Activated CD4-positive, alpha-beta T cell treated with anti-CD3 and anti-CD28 coated beads for 1 hour (primary cell): ENCODE results near the gene CD163.
A peak's percentile ranks its signal among the peaks of the same experiment; 100 is the strongest.
"Not testable (repeated sequence)": the region's sequence is repeated elsewhere in the genome, so short reads cannot be mapped to it uniquely, and the experiment has no call there.

ENCODE experiments used
- DNase-seq: peaks from one replicate; pipeline ENCODE4 v3.0.0-alpha.2; 2020

The CD163 gene

DNA sequence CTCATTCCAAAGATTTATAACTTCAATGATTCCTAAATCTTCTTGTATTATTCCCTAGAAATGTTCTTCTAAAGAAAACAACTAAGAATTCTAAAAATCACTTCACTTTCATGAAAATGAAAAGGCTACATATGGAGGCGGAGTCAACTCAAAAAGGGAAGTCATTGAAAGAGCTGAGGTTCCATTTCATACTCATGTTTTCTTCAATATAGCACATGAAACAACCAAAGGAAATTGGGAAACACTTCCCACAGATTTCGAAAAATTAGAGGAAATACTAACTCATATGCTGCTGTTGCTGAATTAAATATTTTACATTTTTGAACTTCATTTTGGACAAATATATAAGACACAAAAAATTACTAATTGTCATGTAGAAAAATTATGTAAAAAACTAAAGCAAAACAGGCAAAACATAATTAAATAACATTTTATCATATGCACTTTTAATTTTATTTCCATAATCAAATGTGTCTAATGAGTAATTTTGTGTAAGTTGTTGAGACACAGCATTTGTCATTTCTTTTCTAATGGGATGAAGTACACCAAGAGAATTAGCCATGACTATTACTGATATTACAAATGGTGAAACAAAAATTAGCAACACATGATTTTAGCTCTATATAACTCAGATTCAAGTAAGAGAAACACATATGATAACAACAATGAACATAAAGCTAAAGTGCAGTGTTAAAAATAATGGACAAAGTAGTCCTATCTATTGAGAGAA, at the start of gene CD163:
Gene CD163 (minus strand): TSS at position 92 of the 730 bp plus-strand sequence. CDS start 87 bp downstream, at position 5.
- DNase-seq, result no peak

DNA sequence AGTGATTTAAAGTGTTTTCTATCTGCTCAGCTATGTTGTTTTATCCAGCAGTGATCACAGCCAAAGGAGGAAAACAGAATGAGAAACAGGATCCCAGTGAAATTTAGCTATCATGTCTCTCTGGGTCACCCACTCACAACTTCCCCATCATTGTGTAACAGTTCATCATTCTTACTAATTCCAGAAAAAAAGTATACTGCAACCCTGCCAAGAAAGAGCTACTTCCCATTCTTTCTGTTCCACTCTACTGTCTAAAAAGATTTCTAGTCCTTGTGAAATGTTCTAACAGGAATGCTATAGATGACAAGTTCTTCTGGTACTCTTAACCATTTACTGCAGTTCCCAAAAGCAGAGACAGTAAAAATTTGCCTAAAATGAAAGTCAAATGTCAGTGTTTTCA, 39.2 kb upstream of the CD163 start:
- no peak for DNase-seq

DNA sequence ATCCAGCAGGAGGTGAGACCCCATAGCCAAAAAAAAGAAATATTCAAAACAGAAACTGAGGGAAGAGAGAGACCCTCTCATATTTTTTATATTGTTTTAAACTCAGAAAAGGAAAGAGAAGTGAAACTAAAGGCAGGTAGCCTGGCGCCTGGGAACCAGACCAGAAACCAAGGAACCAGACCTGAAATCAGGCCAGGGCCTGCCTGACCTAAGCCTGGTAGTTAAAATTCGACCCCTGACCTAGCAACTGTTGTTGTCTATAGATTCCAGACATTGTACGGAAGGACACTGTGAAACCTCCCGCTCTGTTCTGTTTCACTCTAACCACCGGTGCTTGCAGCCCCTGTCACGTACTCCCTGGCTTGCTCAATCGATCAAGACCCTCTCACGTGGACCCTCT, 38.5 kb upstream of the CD163 start:
- no peak for DNase-seq

DNA sequence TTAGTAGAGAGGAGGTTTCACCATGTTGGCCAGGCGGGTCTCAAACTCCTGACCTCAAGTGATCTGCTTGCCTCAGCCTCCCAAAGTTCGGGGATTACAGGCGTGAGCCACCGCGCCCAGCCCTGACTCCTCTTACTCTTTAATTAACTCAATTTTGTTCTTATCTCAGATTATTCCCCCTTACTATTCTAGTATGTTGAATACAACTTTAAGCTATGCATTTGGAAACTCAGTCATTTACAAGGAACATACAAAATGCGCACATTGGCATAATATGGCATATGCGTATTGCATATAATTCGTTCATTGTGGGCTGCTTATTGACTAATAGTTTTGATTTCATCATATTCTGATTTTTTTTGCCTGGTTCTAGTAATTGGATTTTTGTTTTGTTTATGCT, 10.8 kb upstream of the CD163 start:
- DNase-seq, result no peak

DNA sequence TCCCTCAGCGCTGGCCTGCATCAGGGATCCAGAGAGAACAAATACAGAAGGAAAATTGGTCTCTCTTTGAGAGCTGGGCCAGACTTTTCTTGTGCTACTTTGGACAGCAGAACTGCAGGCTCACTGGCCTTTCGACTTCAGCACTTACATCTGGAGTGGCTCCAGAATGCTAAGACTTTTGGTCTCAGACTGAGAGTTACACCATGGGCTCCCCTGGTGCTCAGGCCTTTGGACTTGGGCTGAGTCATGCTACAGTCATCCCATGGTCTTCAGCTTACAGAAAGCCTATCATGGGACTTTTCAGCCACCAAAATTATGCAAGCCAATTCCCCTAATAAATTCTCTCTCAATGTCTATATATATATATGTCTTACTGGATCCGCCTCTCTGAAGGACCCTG, 9.0 kb upstream of the CD163 start:
- no peak for DNase-seq

DNA sequence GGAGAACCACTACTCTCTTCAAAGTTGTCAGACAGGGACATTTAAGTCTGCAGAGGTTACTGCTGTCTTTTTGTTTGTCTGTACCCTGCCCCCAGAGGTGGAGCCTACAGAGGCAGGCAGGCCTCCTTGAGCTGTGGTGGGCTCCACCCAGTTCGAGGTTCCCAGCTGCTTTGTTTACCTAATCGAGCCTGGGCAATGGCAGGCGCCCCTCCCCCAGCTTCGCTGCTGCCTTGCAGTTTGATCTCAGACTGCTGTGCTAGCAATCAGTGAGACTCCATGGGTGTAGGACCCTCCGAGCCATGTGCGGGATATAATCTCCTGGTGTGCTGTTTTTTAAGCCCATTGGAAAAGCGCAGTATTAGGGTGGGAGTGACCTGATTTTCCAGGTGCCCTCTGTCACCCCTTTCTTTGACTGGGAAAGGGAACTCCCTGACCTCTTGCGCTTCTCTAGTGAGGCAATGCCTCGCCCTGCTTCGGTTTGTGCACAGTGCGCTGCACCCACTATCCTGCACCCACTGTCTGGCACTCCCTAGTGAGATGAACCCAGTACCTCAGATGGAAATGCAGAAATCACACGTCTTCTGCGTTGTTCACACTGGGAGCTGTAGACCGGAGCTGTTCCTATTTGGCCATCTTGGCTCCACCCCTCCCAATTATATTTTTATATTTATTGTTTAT, 6.4 kb upstream of the CD163 start:
- not testable (repeated sequence) for DNase-seq

DNA sequence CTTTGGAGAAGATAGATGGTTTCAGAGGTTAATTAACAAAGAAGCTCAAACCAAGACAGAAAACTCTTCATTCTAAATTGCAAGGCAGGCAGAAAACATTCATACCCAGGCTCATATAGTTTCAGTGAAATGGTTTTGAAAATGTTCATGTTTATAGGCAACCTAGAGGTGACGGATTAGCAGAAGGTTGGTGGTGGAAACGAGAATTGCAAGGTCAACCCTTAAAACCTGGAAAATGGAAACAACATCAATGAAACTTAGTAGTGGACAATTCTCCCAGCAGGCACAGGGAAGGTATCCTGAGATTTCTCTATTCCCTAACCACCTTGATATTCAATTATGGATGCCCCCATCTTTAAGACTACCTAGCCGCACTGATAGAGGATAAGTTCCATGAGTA, 965 bp downstream of the CD163 start:
- DNase-seq, result no peak

DNA sequence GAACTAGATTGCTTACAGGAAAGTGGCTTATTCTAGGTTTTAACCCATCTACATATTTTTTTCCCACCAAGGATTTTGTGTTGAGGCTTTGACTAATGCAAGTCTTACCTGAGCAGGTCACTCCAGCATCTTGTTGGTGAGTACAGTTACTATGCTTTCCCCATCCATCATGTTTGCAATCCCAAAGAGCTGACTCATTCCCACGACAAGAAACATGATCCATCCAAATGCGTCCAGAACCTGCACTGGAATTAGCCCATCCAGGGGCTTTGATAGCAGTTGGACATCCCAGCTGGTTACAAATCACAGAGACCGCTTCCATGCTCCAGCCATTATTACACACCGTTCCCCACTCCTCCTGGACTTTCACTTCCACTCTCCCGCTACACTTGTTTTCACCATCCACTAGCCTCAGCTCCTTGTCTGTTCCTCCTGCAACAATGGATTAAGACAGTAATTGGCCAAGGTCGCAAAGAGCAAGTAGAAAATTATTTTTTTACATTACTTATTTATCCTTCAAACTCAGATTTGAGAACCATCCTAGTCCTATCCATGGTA, 2.5 kb downstream of the CD163 start:
- DNase-seq, result no peak

DNA sequence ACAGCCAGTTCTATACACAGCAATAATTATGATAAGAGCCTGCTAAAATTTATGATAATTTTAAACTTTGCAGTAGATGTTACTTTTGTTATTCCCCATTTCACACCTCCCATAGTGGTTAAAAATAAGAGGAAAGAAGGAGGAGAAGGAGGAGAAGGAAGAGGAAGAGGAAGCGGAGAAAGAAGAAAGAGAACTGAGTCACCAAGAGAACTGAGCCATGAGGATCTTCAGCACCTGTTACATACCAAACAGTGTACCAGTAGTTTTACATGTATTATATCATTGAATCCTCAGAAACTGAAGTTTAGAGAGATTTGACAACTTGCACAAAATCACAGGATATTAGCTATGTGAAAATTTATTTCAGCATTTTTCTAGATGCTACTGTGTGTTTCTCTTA, 3.9 kb downstream of the CD163 start:
- DNase-seq, result no peak

DNA sequence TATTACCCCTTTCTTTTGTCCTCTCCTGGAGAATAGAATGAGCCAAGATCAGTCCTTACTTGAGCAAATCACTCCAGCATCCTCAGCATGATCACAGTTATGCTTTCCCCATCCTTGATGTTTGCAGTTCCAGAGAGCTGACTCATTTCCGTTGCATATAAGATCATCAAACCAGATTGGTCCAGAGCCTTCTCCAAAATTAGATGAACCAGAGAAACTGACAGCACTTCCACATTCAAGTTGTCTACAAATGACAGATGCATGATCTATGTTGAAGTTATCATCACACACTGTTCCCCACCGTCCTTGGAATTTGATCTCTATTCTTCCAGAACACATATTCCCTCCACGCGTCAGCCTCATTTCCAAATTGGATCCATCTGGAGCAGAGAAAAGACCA, 4.8 kb downstream of the CD163 start:
- no peak for DNase-seq

DNA sequence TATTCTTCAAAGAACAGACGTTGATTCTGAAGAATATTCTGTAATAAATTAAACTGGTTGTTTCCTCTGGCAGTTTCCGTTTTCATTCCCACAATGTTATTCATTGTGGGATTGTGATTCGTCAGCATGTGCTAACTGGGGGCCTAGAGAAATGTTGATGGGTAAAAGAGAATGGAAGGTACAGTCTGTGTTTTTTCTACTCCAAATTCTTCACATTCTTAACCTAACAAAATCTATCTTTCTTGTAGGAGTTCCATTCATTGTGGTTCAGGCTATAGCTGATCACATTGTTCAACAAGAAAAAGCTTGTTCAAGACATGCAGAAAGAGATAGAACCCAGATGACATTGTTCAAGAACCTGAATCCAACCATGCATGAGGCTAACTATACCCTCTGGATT, 5.9 kb downstream of the CD163 start:
- no peak for DNase-seq

DNA sequence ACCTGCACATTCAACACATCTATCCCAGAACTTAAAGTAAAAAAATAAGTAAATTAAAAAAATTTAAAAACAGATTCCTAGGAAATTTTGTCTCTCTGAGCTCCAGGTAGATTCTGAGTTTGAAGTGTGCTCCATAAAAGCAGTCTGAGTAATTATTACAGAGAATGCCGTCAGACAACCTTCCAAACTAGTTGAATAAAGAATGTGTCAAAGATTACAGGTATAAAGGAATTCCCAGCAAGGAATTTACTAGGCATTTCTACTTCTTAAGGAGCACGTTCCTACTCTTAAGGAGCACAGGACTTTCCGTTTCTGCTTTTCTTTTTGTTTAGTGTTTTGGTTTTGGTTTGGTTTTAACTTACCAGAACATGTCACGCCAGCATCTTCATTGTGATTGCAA, 7.1 kb downstream of the CD163 start:
- DNase-seq, result no peak

DNA sequence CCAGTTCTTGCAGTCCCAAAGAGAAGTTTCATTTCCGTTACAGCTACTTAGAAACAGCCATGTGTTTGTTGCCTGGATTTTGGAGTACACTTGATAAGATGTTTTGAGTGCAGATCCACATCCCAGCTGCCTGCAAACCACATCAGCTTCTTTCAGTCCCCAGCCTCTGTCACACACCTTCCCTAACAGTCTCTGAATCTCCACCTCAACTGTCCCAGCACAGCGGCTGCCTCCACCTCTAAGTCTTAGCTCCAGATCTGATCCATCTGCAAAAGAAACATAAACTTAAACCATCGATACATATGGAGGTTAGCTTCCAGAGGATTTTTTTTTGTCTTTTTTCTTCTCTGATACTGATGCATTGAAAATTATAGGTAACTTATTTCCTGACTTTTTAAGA, 8.4 kb downstream of the CD163 start:
- DNase-seq, result no peak

DNA sequence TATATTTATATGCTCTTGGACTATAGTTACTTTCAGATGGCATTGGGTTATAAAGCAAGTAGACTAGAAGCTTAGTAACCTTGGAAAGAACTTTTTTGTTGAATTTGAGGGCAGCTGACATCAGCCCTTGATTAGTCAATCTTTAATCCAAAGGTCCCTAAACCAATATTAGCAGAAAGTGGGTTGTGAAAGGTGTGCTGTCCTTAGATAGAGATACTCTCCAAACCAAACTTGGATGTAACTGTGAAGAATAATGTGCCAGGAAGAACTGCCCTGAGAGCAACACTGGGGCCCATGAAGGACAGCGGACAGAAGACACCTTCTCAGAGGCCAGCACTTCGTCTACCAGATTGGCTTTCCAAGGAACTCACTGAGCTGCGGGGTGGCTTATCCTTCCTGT, 10.6 kb downstream of the CD163 start:
- DNase-seq, result no peak

DNA sequence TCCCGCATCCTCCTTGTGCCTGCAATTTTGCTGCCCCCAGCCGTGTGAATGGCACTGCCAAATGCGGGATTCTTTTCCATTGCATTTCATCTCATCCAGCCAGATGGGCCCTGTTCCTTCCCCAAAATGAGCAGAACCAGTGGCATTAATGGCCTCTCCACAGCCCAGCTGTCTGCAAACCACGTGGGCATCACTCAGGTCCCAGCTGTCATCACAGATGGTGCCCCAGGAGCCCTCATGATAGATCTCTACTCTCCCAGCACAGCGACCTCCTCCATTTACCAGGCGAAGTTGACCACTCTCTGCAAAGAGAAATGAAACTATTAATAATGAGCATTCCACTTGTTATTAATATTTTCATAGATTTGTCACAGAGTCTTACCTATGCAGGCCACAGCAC, 17.1 kb downstream of the CD163 start:
- no peak for DNase-seq

DNA sequence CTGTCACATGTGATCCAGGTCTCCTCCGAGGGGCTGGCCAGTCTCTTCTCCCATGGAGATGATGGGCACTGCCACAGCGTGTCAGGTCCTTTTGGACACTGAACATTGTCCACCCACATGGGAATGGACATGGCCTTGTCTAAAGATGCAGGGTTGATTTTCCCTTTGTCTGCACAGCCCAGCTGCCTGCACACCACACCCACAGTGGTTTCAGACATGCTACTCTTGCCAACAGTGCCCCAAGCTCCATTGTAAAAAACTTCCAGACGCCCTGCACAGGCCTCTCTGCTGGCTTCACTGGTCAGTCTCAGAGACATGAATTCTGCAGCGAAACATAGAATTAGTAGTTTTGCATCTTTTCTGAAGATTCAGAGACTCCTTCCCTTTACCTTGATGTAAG, 18.5 kb downstream of the CD163 start:
- DNase-seq, result no peak

DNA sequence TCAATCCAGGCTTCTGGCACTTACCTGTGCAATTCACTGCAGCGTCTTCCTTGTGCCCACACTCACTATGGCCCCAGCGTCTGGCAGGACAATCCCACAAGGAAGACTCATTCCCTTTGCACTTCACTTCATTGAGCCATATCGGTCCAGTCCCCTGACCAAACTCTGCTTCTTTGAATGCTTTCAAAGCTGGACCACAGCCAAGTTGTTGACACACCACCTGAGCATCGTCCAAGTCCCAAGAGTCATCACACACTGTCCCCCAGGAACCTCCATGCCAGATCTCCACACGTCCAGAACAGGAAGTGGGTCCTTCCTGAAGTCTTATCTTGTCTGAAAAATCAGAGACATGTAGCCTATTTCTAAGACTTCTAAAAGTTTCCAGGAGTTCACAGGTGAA, 20.2 kb downstream of the CD163 start:
- DNase-seq, result no peak

DNA sequence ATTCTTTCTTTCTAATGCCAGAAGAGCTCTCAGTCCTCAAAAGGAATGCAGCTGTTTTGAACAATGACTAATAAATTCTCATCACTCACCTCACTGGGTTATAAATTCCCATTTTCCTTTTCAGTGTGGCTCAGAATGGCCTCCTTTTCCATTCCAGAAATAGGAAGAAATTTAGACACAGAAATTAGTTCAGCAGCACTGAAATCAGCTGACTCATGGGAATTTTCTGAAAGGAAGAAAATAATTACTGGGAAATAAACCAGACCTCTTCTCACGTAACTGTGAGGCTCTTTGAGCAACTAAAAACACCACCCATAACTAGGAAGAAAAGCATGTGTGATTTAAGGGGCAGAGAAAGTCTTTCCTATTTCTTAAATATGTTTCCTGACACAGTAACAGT, 23.8 kb downstream of the CD163 start:
- DNase-seq, result no peak

DNA sequence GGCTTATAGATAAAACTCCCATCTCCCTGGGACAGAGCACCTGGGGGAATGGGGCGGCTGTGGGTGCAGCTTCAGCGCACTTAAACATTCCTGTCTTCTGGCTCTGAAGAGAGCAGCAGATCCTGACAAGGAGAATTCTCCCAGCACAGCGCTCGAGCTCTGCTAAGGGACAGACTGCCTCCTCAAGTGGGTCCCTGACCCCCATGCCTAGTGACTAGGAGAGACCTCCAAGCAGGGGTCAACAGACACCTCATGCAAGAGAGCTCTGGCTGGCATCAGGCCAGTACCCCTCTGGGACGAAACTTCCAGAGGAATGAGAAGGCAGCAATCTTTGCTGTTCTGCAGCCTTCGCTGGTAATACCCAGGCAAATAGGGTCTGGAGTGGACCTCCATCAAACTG, 31.5 kb downstream of the CD163 start:
- no peak for DNase-seq

DNA sequence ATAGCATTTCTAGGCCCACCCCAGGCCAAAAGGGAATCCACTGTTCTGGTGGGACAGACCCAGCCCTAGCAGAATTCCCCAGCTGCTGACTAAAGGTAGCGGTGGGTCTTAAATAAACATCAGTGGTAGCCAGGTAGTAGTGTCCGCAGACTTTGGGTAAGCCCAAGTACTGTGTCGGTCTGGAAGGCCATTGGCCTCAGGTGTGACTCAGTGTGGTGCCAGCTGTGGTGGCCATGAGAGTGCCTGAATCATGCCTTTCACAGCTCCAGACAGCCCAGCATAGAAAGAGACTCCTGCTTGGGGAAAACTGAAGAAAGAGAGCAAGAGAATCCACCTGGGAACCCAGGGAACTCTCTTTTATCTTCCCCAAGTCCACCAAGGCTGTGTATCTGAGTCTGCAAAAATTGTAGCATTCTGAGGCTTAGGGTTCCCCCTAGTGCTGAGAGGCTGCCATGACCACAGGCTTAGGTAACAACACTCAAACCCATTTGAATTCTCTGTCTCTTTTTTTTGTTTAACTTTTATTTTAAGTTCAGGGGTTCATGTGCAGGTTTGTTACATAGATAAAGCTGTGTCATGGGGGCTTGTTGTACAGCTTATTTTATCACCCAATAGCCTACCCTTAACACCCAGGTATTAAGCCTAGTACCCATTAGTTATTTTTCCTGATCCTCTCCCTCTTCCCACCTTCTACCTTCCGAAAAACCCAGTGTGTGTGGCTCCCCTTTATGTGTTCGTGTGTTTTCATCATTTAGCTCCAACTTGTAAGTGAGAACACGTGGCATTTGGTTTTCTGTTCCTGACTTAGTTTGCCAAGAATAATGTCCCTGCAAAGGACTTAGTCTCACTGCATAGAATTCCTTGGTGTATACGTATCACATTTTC, 43.0 kb downstream of the CD163 start:
- peak; percentile 24 for DNase-seq

DNA sequence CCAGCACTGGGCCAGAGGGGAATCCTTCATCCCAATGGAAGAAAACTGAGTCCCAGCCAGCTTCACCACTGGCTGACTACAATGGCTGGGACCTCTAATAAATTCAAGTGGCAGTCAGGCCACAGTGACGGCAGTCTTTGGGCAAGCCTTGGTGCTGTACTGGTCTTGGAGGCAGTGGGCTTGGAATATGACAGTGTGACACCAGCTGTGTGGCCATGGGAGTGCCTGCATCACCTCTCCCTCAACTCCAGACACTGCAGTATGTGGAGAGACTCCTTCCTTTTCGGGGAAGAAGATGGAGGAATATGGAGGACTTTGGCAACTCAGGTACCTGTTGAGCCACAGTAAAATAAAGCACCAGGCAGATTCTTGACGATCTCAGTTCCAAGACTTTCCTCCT, 43.6 kb downstream of the CD163 start:
- DNase-seq, result no peak

DNA sequence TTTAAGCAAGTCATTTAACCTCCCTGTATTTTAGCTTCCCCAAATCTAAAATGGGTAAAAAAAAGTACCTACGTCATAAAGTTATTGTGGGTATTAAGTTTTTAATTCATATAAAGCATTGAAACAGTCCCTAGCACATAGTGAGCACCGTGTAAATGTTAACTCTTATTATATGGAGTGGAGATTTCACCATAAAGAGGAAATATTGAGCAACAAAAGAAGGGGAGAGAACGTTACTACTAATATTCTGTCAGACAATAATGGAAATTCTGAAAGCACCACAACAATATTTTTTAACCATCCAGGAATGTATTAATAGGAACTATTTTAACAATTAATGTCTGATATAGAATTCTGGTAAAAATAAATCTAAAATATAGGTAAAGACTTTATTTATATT, 51.8 kb downstream of the CD163 start:
- no peak for DNase-seq

DNA sequence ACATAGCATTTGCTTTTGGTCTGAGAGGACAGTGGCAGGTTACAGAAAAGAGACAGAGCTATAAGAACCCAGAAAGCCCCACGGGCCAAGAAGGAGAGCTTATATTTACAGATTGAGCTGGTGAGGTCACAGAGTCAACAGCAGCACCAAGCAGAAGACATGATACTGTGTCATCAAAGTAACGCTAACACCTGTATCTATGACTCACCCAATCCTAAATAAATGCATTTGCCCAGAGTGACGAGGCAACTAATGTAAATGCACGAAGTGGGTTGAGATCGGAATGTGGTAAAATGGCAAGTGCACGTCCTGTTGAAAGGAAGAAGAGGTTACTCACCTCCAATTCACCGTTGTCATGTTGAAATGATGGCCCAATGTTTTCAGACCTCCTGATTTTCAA, 52.9 kb downstream of the CD163 start:
- no peak for DNase-seq

DNA sequence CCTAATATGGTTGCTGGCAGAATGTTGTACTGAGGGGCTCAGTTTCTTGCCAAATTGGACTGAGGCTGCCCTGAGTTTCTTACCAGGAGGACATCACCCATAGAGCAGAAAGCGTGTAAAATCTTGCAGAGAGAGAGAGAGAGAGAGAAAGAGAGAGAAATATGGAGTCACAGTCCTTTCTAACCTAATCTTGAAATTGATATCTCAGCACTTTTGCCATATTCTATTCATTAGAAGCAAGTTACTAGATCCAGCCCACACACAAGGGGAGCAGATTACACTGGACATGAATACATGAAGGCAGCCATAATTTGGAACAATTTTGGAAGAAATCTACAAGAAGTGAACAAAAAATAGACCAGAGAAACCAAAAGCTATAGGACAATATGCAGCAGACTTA, 55.5 kb downstream of the CD163 start:
- DNase-seq, result no peak
